Fibroblast of lung (primary cell): ENCODE data around the gene ZNF138. TPM values are rescaled to one million over a fixed set of nuclear protein-coding genes. Genes with fewer than 3 reads are reported as not detected.
A peak's percentile ranks its signal among the peaks of the same experiment; 100 is the strongest.

ENCODE experiments used
- DNase-seq, 2 donors: peaks; one replicate each; pipeline versions ENCODE4 v3.0.0 to v3.0.0-alpha.2; 2010; ENCODE audit warnings: low read depth in 2 of 2
- H2AFZ ChIP-seq: 2 replicates; pipeline ENCODE4 v1.5.1; 2012; ENCODE audit warnings: low read length, control low read depth, inconsistent platforms
- H3K27ac ChIP-seq: 2 replicates; pipeline ENCODE4 v1.5.1; 2011; ENCODE audit warnings: low read length, control low read depth; ENCODE audit not compliant: insufficient read depth
- H3K27me3 ChIP-seq: 2 replicates; pipeline ENCODE4 v1.5.1; 2011; ENCODE audit warnings: mild to moderate bottlenecking, low read length; ENCODE audit not compliant: control insufficient read depth, insufficient read depth
- H3K36me3 ChIP-seq: 2 replicates; pipeline ENCODE4 v1.5.1; 2011; ENCODE audit warnings: low read length; ENCODE audit not compliant: control insufficient read depth, insufficient read depth
- H3K4me1 ChIP-seq: 2 replicates; pipeline ENCODE4 v1.5.1; 2011; ENCODE audit warnings: low read length; ENCODE audit not compliant: control insufficient read depth, insufficient read depth; ENCODE audit errors: extremely low read depth
- H3K4me2 ChIP-seq: 2 replicates; pipeline ENCODE4 v1.5.1; 2011; ENCODE audit warnings: low read length, control low read depth; ENCODE audit not compliant: insufficient read depth; ENCODE audit errors: extremely low read depth
- H3K4me3 ChIP-seq, 4 experiments: fragments of 200-600 bp in 1 of 4; sonication (generic) in 1 of 4; replicated peaks in 1 of 4; 2 replicates each; pipeline ENCODE4 v1.5.1; 2011 to 2016; ENCODE audit warnings: low read length in 4 of 4, low read depth in 3 of 4, mild to moderate bottlenecking in 3 of 4, control low read depth in 2 of 4, inconsistent platforms in 1 of 4, mixed read lengths in 1 of 4; ENCODE audit not compliant: insufficient read depth in 1 of 4; ENCODE audit errors: control extremely low read depth in 1 of 4
- H3K79me2 ChIP-seq: 2 replicates; pipeline ENCODE4 v1.5.1; 2012; ENCODE audit warnings: mild to moderate bottlenecking, low read length, inconsistent platforms; ENCODE audit not compliant: control insufficient read depth, insufficient read depth
- H3K9ac ChIP-seq: 2 replicates; pipeline ENCODE4 v1.5.1; 2011; ENCODE audit warnings: mild to moderate bottlenecking, low read length, control low read depth; ENCODE audit not compliant: insufficient read depth
- H3K9me3 ChIP-seq: 2 replicates; pipeline ENCODE4 v1.5.1; 2012; ENCODE audit warnings: low read depth, low read length; ENCODE audit not compliant: control insufficient read depth, insufficient read depth
- H4K20me1 ChIP-seq: 2 replicates; pipeline ENCODE4 v1.5.1; 2011; ENCODE audit warnings: low read length; ENCODE audit not compliant: control insufficient read depth, insufficient read depth; ENCODE audit errors: extremely low read depth
- CTCF ChIP-seq, 2 donors: IDR thresholded peaks in 1 of 2; conservative IDR thresholded peaks in 1 of 2; 1 replicate in 1 of 2; 2 replicates in 1 of 2; pipeline ENCODE4 v1.5.1; 2011 to 2012; ENCODE audit warnings: low read length in 2 of 2, control low read depth in 1 of 2, inconsistent platforms in 1 of 2, low read depth in 1 of 2, mild to moderate bottlenecking in 1 of 2
- EZH2 ChIP-seq: IDR thresholded peaks from 2 replicates; pipeline ENCODE4 v1.5.1; 2012; ENCODE audit warnings: low read length, control low read depth, mild to moderate bottlenecking; ENCODE audit errors: missing control alignments
- polyA plus RNA-seq, 2 donors: library from polyadenylated mRNA; depleted of rRNA in 1 of 2; stranded (reverse) in 1 of 2; unstranded in 1 of 2; fragments of >200 nt; gene quantifications; 2 replicates each; pipeline ENCODE4 v1.2.1, GENCODE V29; 2011 to 2012; ENCODE audit warnings: missing spikeins in 1 of 2
- total RNA-seq: library from RNA; depleted of rRNA; stranded (reverse); fragments of >200 nt; gene quantifications from 2 replicates; pipeline ENCODE4 v1.2.1, GENCODE V29; 2014

The ZNF138 gene
- total and polyA plus RNA-seq, 2 donors (not counting 1 experiment from before 2014, with no cell fraction given), result 3.3 to 4.1 TPM

GRCh38 chr7:64882341-64883112, 88.3 kb downstream of the ZNF138 start:
- no peaks in the 10 kb centered on the region for H3K4me1 ChIP-seq
- H3K27ac ChIP-seq, result no peak overlapping the region
- H3K4me3 ChIP-seq, result peak overlapping the region in 3 of 4 experiments; percentile 11 to 48 (median 12)
- H3K9ac ChIP-seq, result no peak overlapping the region
- H3K9me3 ChIP-seq, result no peaks in the 10 kb centered on the region
- no peaks in the 10 kb centered on the region for H4K20me1 ChIP-seq
- H3K4me2 ChIP-seq, result peak overlapping the region; percentile 51
- TF ChIP-seq EZH2 (no peak), CTCF (conservative IDR thresholded peaks at IDR 0.05 in 1 of 2, IDR thresholded peaks at IDR 0.05 in 1 of 2; ENCODE audit: low read depth in 1 of 2, low read length in 2 of 2) (no peak)
- DNase-seq, result peak; percentile 9 to 29
- no peaks in the 10 kb centered on the region for H3K79me2 ChIP-seq
- no peaks in the 10 kb centered on the region for H3K36me3 ChIP-seq
- H3K27me3 ChIP-seq, result peaks cover 5% of the 10 kb centered on the region
- peak overlapping the region; percentile 59 for H2AFZ ChIP-seq

Other genes with a start within 250 kb of the ZNF138 start
- gene ZNF680, start 231.4 kb upstream of the ZNF138 start, total RNA-seq, result 5.1 and 10.1 TPM in 2 replicates
- gene ZNF680, start 231.4 kb upstream of the ZNF138 start, polyA plus RNA-seq, result 2.2 and 2.7 TPM in 2 replicates
- 1.0 and 1.7 TPM in 2 replicates for gene ZNF107, start 128.3 kb upstream of the ZNF138 start, total RNA-seq
- 1.6 and 2.5 TPM in 2 replicates for gene ZNF107, start 128.3 kb upstream of the ZNF138 start, polyA plus RNA-seq
- gene ZNF273, start 108.8 kb downstream of the ZNF138 start, total RNA-seq, result 2.1 and 3.1 TPM in 2 replicates
- 2.1 and 2.6 TPM in 2 replicates for gene ZNF273, start 108.8 kb downstream of the ZNF138 start, polyA plus RNA-seq
- gene ZNF117, start 196.6 kb downstream of the ZNF138 start, total RNA-seq, result 5.6 and 6.3 TPM in 2 replicates
- gene ZNF117, start 196.6 kb downstream of the ZNF138 start, polyA plus RNA-seq, result 1.8 and 2.8 TPM in 2 replicates
- gene ERV3-1, start 212.3 kb downstream of the ZNF138 start, total RNA-seq, result 6.2 and 8.8 TPM in 2 replicates
- 4.2 and 4.3 TPM in 2 replicates for gene ERV3-1, start 212.3 kb downstream of the ZNF138 start, polyA plus RNA-seq